ENCODE measurements around the gene KRAS. TPM values are rescaled to one million over a fixed set of nuclear protein-coding genes. Genes with fewer than 3 reads are reported as not detected.
A peak's percentile ranks its signal among the peaks of the same experiment; 100 is the strongest.

The KRAS gene
- polyA plus RNA-seq, 1 donor (not counting 4 experiments of a cell fraction or from before 2014, with no cell fraction given) = 26.1 TPM

DNA sequence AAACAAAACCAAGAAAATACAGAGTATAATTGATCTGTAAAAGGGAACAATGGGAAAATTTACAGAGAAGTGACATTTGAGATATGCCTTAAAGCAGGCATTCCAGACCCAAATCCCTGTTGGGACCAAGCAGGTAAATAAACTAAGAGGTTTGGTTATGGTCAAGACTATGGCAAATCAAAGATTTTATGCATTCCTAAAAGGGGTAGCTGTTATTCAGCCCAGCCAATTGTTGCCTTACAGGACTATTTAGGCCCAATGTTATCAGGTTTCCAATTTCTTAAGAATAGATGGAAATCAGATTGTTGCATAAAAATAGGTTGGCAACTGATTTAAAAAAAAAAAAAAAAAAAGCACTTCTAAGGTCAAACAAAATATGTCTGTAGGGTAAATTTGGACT is 61.1 kb downstream of the KRAS start:
- Histone ChIP-seq H3K27me3 (ENCODE audit: control insufficient read depth, extremely low read depth, insufficient read depth, low read length) (no peaks in the 10 kb centered on the region), H3K79me2 (ENCODE audit: control insufficient read depth, insufficient read depth, low read length) (no peaks in the 10 kb centered on the region), H3K9me3 (ENCODE audit: control insufficient read depth, low read depth, low read length) (no peaks in the 10 kb centered on the region), H3K4me3 (ENCODE audit: control insufficient read depth in 2 of 3, extremely low read depth in 1 of 3, insufficient read depth in 2 of 3, low read depth in 1 of 3, low read length in 3 of 3) (no peak overlapping the region), H3K9ac (ENCODE audit: control insufficient read depth, extremely low read depth, insufficient read depth, low read length) (no peak overlapping the region), H3K4me1 (ENCODE audit: control insufficient read depth, extremely low read depth, insufficient read depth, low read length) (peaks cover 14% of the 10 kb centered on the region), H3K9me1 (ENCODE audit: control insufficient read depth, extremely low read depth, insufficient read depth, low read length) (no peaks in the 10 kb centered on the region), H2AFZ (ENCODE audit: control insufficient read depth, low read length) (no peak overlapping the region), H3K36me3 (ENCODE audit: control insufficient read depth in 2 of 2, extremely low read depth in 1 of 2, insufficient read depth in 2 of 2, low read length in 2 of 2) (no peaks in the 10 kb centered on the region), H3K4me2 (ENCODE audit: control insufficient read depth, extremely low read depth, insufficient read depth, low read depth, low read length) (no peak overlapping the region), H3K27ac (ENCODE audit: control insufficient read depth, insufficient read depth, low read length) (no peak overlapping the region), H4K20me1 (ENCODE audit: control insufficient read depth, extremely low read depth, insufficient read depth, low read length) (no peaks in the 10 kb centered on the region)
- dilution Hi-C loops (cut with MboI; ENCODE audit: extremely low pct_ligation_motif_present, low sequenced_read_pairs) = no loop called here
- FAIRE-seq (no peak), DNase-seq (ENCODE audit: low read depth, low spot score) (no peak)
- TF ChIP-seq, protein P1, sequence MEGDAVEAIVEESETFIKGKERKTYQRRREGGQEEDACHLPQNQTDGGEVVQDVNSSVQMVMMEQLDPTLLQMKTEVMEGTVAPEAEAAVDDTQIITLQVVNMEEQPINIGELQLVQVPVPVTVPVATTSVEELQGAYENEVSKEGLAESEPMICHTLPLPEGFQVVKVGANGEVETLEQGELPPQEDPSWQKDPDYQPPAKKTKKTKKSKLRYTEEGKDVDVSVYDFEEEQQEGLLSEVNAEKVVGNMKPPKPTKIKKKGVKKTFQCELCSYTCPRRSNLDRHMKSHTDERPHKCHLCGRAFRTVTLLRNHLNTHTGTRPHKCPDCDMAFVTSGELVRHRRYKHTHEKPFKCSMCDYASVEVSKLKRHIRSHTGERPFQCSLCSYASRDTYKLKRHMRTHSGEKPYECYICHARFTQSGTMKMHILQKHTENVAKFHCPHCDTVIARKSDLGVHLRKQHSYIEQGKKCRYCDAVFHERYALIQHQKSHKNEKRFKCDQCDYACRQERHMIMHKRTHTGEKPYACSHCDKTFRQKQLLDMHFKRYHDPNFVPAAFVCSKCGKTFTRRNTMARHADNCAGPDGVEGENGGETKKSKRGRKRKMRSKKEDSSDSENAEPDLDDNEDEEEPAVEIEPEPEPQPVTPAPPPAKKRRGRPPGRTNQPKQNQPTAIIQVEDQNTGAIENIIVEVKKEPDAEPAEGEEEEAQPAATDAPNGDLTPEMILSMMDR (optimal IDR thresholded peaks at IDR 0.05 in 1 of 3, IDR thresholded peaks at IDR 0.05 in 1 of 3, conservative IDR thresholded peaks at IDR 0.05 in 1 of 3; ENCODE audit: extremely low read depth in 1 of 3, insufficient read depth in 2 of 3, low read length in 3 of 3) = no peak
- TF ChIP-seq EZH2 (IDR thresholded peaks at IDR 0.05; ENCODE audit: low read length) = no peak

DNA sequence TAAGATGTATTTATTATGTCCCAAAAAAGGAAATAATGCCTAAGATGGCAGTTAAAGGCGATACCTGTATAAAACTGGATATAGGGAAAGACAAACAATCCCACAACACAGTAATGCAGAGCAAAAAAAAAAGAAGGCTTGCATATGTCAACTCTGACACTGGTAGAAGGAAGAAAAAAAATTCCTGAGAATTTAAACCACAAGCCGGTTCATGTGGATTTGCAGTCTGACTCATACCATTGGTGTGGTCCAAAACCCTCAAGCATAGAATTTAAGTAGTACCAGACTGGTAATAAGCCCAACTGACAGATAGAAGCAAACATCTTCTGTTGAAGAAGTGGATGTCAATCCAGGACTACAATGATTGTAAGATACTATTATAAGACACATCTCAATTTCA is 62.9 kb downstream of the KRAS start:
- Histone ChIP-seq H3K4me3 (ENCODE audit: control insufficient read depth in 2 of 3, extremely low read depth in 1 of 3, insufficient read depth in 2 of 3, low read depth in 1 of 3, low read length in 3 of 3) (no peak overlapping the region), H3K27me3 (ENCODE audit: control insufficient read depth, extremely low read depth, insufficient read depth, low read length) (no peaks in the 10 kb centered on the region), H3K36me3 (ENCODE audit: control insufficient read depth in 2 of 2, extremely low read depth in 1 of 2, insufficient read depth in 2 of 2, low read length in 2 of 2) (no peaks in the 10 kb centered on the region), H3K9me1 (ENCODE audit: control insufficient read depth, extremely low read depth, insufficient read depth, low read length) (no peaks in the 10 kb centered on the region), H3K9ac (ENCODE audit: control insufficient read depth, extremely low read depth, insufficient read depth, low read length) (no peak overlapping the region), H3K79me2 (ENCODE audit: control insufficient read depth, insufficient read depth, low read length) (no peaks in the 10 kb centered on the region), H3K4me1 (ENCODE audit: control insufficient read depth, extremely low read depth, insufficient read depth, low read length) (peaks cover 14% of the 10 kb centered on the region), H3K9me3 (ENCODE audit: control insufficient read depth, low read depth, low read length) (no peaks in the 10 kb centered on the region), H4K20me1 (ENCODE audit: control insufficient read depth, extremely low read depth, insufficient read depth, low read length) (no peaks in the 10 kb centered on the region), H2AFZ (ENCODE audit: control insufficient read depth, low read length) (no peak overlapping the region), H3K27ac (ENCODE audit: control insufficient read depth, insufficient read depth, low read length) (no peak overlapping the region), H3K4me2 (ENCODE audit: control insufficient read depth, extremely low read depth, insufficient read depth, low read depth, low read length) (peak overlapping the region; percentile 4)
- DNase-seq (ENCODE audit: low read depth, low spot score) (no peak), FAIRE-seq (peak; percentile 65)
- dilution Hi-C loops (cut with MboI; ENCODE audit: extremely low pct_ligation_motif_present, low sequenced_read_pairs) = no loop called here
- TF ChIP-seq, protein P1 (optimal IDR thresholded peaks at IDR 0.05 in 1 of 3, IDR thresholded peaks at IDR 0.05 in 1 of 3, conservative IDR thresholded peaks at IDR 0.05 in 1 of 3; ENCODE audit: extremely low read depth in 1 of 3, insufficient read depth in 2 of 3, low read length in 3 of 3) = no peak
- no peak for TF ChIP-seq EZH2 (IDR thresholded peaks at IDR 0.05; ENCODE audit: low read length)
